ENCODE data around the gene ZFPL1. TPM values are rescaled to one million over a fixed set of nuclear protein-coding genes. Genes with fewer than 3 reads are reported as not detected.

Gene ZFPL1
- total and polyA plus RNA-seq, 9 of the 15 experiments (the other 6 are each of a cell fraction or from before 2014, with no cell fraction given): 3.7 to 37.5 (median 22.7) TPM

DNA sequence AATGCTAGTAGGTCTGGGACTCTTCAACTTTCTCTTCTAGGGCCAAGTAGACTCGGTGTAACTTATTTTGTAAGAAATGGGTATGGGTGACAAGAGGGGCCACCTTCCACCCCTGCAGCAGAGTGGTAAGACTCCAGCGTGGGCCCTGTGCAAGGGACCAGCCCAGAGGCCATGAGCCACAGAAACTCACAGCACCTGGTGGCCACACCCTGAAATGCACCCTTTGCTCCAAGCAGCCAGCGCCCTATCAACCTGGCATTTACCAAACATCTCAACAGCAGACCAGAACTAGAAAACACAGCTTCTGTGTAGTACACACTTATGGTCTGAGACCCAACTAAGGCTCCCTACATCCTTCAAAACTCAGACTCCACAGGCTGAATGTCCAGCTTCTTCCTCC lies 5.9 kb upstream of the ZFPL1 start:
- no peak overlapping the region for H2AFZ ChIP-seq (ENCODE audit: low read depth, low read length)
- H3K9me3 ChIP-seq (replicated peaks; ENCODE audit: control insufficient read depth, insufficient read depth, low read depth, low read length): no peaks in the 10 kb centered on the region
- H3K36me3 ChIP-seq (ENCODE audit: control insufficient read depth, insufficient read depth, low read length): peaks cover 70% of the 10 kb centered on the region
- H4K20me1 ChIP-seq (replicated peaks; ENCODE audit: control insufficient read depth, insufficient read depth, low read length): peaks cover 6% of the 10 kb centered on the region; the same call in 1 of the 2 replicates
- no peak overlapping the region; a peak in 1 of 4 replicates for H3K9ac ChIP-seq (ENCODE audit: insufficient read depth in 1 of 2, low read depth in 2 of 2, low read length in 2 of 2)
- 36% methylated on average over 3 of the region's 3 CpGs for WGBS (ENCODE audit: insufficient coverage, low coverage, missing lambda C conversion rate)
- ATAC-seq (peak; percentile 93), FAIRE-seq (peak; percentile 85), DNase-seq (ENCODE audit: extremely low read depth in 1 of 4, low spot score in 3 of 4) (peak; percentile 62 to 75 (median 65))
- no peaks in the 10 kb centered on the region for H3K9me1 ChIP-seq (ENCODE audit: control insufficient read depth, insufficient read depth, low read length)
- H3K27me3 ChIP-seq (ENCODE audit: control insufficient read depth in 2 of 2, insufficient read depth in 2 of 2, low read length in 2 of 2): no peaks in the 10 kb centered on the region
- intact Hi-C loops (cut with micrococcal nuclease): loop anchor here (1.0 kb wide), 1 partner anchor 64 kb away; the partner anchor contains the start of gene ARL2
- ChIA-PET CTCF (ENCODE audit: low intra/inter-chr PET ratio) (interaction anchor here (0.5 to 3.0 kb wide), 3 partner anchors 65 to 955 kb away, joined by 4 to 18 read pairs (median 5); partner anchors contain the start of gene ARL2), POLR2A (interaction anchor here (0.6 to 2.0 kb wide), 5 partner anchors 9 to 1210 kb away, joined by 3 to 5 read pairs (median 3); no protein-coding TSS in a partner anchor)
- H3K27ac ChIP-seq (ENCODE audit: extremely low read depth, low read depth, low read length): 0 out of 3 replicates have a peak overlapping the region, but pooled peaks have one; percentile 16
- H3K4me1 ChIP-seq (replicated peaks in 1 of 2; ENCODE audit: control insufficient read depth in 2 of 2, insufficient read depth in 2 of 2, low read length in 2 of 2): peaks cover 20 to 22% of the 10 kb centered on the region in 2 experiments; a peak in 4 of 5 replicates
- no peak overlapping the region; the same call in 1 of the 2 replicates for H3K4me2 ChIP-seq (ENCODE audit: insufficient read depth, low read length)
- in situ Hi-C loops (cut with MboI): no loop called here
- peaks cover 53% of the 10 kb centered on the region for H3K79me2 ChIP-seq (ENCODE audit: control insufficient read depth, insufficient read depth, low read length)
- H3K4me3 ChIP-seq: no peak overlapping the region
- BruUV-seq (replicated peaks): no TSS peak
- TF ChIP-seq, protein P1, sequence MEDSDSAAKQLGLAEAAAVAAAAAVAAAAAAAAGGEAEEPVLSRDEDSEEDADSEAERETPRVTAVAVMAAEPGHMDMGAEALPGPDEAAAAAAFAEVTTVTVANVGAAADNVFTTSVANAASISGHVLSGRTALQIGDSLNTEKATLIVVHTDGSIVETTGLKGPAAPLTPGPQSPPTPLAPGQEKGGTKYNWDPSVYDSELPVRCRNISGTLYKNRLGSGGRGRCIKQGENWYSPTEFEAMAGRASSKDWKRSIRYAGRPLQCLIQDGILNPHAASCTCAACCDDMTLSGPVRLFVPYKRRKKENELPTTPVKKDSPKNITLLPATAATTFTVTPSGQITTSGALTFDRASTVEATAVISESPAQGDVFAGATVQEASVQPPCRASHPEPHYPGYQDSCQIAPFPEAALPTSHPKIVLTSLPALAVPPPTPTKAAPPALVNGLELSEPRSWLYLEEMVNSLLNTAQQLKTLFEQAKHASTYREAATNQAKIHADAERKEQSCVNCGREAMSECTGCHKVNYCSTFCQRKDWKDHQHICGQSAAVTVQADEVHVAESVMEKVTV (CRISPR knock-in tag; IDR thresholded peaks at IDR 0.05): peak; percentile 16; the same call in 1 of the 2 replicates
- TF ChIP-seq, protein P2, sequence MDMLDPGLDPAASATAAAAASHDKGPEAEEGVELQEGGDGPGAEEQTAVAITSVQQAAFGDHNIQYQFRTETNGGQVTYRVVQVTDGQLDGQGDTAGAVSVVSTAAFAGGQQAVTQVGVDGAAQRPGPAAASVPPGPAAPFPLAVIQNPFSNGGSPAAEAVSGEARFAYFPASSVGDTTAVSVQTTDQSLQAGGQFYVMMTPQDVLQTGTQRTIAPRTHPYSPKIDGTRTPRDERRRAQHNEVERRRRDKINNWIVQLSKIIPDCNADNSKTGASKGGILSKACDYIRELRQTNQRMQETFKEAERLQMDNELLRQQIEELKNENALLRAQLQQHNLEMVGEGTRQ (CRISPR knock-in tag; IDR thresholded peaks at IDR 0.05): no peak
- TF ChIP-seq COPS2 (conservative IDR thresholded peaks at IDR 0.05) (no peak), HMG20A (CRISPR knock-in tag; conservative IDR thresholded peaks at IDR 0.05) (no peak), ZNF778 (CRISPR knock-in tag; IDR thresholded peaks at IDR 0.05) (no peak), SMAD4 (CRISPR knock-in tag; conservative IDR thresholded peaks at IDR 0.05) (no peak), RAD21 (CRISPR knock-in tag; conservative IDR thresholded peaks at IDR 0.05 in 1 of 2, IDR thresholded peaks at IDR 0.05 in 1 of 2) (peak; percentile 50 to 60), ZKSCAN1 (IDR thresholded peaks at IDR 0.05; ENCODE audit: low read depth, low read length) (no peak)
- TF ChIP-seq, protein P3, sequence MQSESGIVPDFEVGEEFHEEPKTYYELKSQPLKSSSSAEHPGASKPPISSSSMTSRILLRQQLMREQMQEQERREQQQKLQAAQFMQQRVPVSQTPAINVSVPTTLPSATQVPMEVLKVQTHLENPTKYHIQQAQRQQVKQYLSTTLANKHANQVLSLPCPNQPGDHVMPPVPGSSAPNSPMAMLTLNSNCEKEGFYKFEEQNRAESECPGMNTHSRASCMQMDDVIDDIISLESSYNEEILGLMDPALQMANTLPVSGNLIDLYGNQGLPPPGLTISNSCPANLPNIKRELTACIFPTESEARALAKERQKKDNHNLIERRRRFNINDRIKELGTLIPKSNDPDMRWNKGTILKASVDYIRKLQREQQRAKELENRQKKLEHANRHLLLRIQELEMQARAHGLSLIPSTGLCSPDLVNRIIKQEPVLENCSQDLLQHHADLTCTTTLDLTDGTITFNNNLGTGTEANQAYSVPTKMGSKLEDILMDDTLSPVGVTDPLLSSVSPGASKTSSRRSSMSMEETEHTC (IDR thresholded peaks at IDR 0.05): no peak
- TF ChIP-seq, protein P4, sequence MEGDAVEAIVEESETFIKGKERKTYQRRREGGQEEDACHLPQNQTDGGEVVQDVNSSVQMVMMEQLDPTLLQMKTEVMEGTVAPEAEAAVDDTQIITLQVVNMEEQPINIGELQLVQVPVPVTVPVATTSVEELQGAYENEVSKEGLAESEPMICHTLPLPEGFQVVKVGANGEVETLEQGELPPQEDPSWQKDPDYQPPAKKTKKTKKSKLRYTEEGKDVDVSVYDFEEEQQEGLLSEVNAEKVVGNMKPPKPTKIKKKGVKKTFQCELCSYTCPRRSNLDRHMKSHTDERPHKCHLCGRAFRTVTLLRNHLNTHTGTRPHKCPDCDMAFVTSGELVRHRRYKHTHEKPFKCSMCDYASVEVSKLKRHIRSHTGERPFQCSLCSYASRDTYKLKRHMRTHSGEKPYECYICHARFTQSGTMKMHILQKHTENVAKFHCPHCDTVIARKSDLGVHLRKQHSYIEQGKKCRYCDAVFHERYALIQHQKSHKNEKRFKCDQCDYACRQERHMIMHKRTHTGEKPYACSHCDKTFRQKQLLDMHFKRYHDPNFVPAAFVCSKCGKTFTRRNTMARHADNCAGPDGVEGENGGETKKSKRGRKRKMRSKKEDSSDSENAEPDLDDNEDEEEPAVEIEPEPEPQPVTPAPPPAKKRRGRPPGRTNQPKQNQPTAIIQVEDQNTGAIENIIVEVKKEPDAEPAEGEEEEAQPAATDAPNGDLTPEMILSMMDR (IDR thresholded peaks at IDR 0.05 in 2 of 3, conservative IDR thresholded peaks at IDR 0.05 in 1 of 3; ENCODE audit: insufficient read depth in 2 of 3, low read depth in 1 of 3, low read length in 3 of 3): peak; percentile 80 to 87 (median 83)
- TF ChIP-seq, protein P5, sequence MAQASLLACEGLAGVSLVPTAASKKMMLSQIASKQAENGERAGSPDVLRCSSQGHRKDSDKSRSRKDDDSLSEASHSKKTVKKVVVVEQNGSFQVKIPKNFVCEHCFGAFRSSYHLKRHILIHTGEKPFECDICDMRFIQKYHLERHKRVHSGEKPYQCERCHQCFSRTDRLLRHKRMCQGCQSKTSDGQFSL (CRISPR knock-in tag; IDR thresholded peaks at IDR 0.05): no peak
- TF ChIP-seq, protein P5 (tag; IDR thresholded peaks at IDR 0.05): 0 out of 4 replicates have a peak, but pooled peaks of 1 of the 2 experiments have one; percentile 28
- TF ChIP-seq, protein P6, sequence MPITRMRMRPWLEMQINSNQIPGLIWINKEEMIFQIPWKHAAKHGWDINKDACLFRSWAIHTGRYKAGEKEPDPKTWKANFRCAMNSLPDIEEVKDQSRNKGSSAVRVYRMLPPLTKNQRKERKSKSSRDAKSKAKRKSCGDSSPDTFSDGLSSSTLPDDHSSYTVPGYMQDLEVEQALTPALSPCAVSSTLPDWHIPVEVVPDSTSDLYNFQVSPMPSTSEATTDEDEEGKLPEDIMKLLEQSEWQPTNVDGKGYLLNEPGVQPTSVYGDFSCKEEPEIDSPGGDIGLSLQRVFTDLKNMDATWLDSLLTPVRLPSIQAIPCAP (CRISPR knock-in tag; IDR thresholded peaks at IDR 0.05; ENCODE audit: borderline replicate concordance): no peak

All from K562 (cell line).